ENCODE data around the gene GTPBP10. TPM values are rescaled to one million over a fixed set of nuclear protein-coding genes. Genes with fewer than 3 reads are reported as not detected.

The GTPBP10 gene
- total and polyA plus RNA-seq, 2 donors (not counting 1 experiment from before 2014, with no cell fraction given): 17.7 to 36.2 TPM

DNA sequence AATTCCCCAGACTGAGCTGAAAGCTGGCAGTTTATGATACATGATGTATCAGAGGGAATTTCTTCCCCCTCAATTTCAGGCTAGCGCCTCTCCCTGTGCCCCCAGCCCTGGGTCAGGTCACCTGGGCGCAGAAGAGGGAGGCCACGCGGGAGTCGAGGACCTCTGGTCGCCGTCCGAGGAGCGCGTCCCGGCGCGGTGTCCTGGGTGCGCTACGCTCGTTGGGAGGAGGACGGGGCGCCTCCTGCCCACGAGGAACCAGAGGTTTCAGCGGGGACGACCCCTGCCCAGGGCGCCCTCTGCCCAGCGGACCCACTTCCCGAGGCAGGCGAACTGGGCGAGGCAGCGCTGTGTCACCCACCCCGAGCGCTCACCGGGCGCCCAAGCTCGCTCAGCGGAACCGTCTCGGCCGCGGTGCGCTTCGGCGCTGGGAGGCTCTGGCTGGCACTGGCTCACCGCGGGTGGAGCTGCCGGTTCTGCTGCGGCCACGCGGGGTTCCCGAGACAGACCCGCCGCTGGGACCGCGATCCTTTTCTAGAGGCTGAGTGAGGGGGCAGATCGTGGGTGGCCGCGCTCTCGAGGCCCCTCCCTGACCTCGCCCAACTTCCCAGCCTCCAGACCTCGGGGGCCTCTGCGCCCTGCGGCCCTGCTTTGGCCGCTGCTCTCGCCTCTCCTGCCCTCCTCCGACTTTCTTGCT is 25.6 kb upstream of the GTPBP10 start, which contains the start of gene FAM237B:
Gene FAM237B (minus strand): TSS at position 504 of the 694 bp plus-strand sequence. CDS start 1,556 bp downstream, outside the sequence.
- Histone ChIP-seq H2AFZ (ENCODE audit: insufficient read depth, low read depth, low read length, poor library complexity, severe bottlenecking) (peak within 1 kb of the TSS; percentile 50), H3K27ac (ENCODE audit: low read length in 2 of 2) (no peak within 1 kb of the TSS), H3K9ac (ENCODE audit: low read length) (no peak within 1 kb of the TSS), H3K4me3 (ENCODE audit: control extremely low read depth in 1 of 5, extremely low read depth in 1 of 5, insufficient read depth in 1 of 5, low read depth in 2 of 5, low read length in 4 of 5) (no peak within 1 kb of the TSS), H3K79me2 (ENCODE audit: control insufficient read depth, insufficient read depth, low read length) (no peaks in the 10 kb centered on the region), H3K4me1 (ENCODE audit: control insufficient read depth in 2 of 2, insufficient read depth in 2 of 2, low read length in 2 of 2) (peaks cover 0 to 13% of the 10 kb centered on the region in 2 donors), H4K20me1 (ENCODE audit: control insufficient read depth, insufficient read depth, low read length, poor library complexity, severe bottlenecking) (no peaks in the 10 kb centered on the region), H3K36me3 (replicated peaks in 1 of 2; ENCODE audit: control extremely low read depth in 1 of 2, control insufficient read depth in 1 of 2, extremely low read depth in 1 of 2, insufficient read depth in 2 of 2, low read length in 1 of 2) (no peaks in the 10 kb centered on the region), H3K27me3 (replicated peaks in 1 of 4; ENCODE audit: control extremely low read depth in 1 of 4, control insufficient read depth in 3 of 4, insufficient read depth in 4 of 4, low read length in 3 of 4) (peaks cover 0 to 29% (median 26%) of the 10 kb centered on the region in 4 experiments), H3K4me2 (replicated peaks; ENCODE audit: low read depth, low read length, poor library complexity, severe bottlenecking) (peak within 1 kb of the TSS; percentile 36), H3K9me3 (ENCODE audit: control extremely low read depth in 1 of 3, control insufficient read depth in 2 of 3, insufficient read depth in 1 of 3, low read length in 2 of 3) (no peaks in the 10 kb centered on the region)
- H3K4me1 Mint-ChIP-seq: peaks cover 8% of the 10 kb centered on the region
- POLR2A ChIA-PET: no interaction called here
- CTCF ChIA-PET: no interaction called here
- peaks cover 56% of the 10 kb centered on the region for H3K27me3 Mint-ChIP-seq
- WGBS (ENCODE audit: insufficient coverage): 6% methylated on average over 59 of the region's 62 CpGs
- DNase-seq: peak; percentile 6
- H3K27ac Mint-ChIP-seq: no peak within 1 kb of the TSS
- no peak for TF ChIP-seq EZH2 (IDR thresholded peaks at IDR 0.05; ENCODE audit: borderline replicate concordance, insufficient read depth, low read depth, low read length, poor library complexity, severe bottlenecking)
- TF ChIP-seq, protein P1, sequence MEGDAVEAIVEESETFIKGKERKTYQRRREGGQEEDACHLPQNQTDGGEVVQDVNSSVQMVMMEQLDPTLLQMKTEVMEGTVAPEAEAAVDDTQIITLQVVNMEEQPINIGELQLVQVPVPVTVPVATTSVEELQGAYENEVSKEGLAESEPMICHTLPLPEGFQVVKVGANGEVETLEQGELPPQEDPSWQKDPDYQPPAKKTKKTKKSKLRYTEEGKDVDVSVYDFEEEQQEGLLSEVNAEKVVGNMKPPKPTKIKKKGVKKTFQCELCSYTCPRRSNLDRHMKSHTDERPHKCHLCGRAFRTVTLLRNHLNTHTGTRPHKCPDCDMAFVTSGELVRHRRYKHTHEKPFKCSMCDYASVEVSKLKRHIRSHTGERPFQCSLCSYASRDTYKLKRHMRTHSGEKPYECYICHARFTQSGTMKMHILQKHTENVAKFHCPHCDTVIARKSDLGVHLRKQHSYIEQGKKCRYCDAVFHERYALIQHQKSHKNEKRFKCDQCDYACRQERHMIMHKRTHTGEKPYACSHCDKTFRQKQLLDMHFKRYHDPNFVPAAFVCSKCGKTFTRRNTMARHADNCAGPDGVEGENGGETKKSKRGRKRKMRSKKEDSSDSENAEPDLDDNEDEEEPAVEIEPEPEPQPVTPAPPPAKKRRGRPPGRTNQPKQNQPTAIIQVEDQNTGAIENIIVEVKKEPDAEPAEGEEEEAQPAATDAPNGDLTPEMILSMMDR (IDR thresholded peaks at IDR 0.05): no peak
- no peak for ATAC-seq (ENCODE audit: low read depth)
- no peaks in the 10 kb centered on the region for H3K9me3 Mint-ChIP-seq (ENCODE audit: insufficient read depth)
- intact Hi-C loops (cut with micrococcal nuclease): no loop called here
- H3K4me3 Mint-ChIP-seq: peak within 1 kb of the TSS; percentile 17

DNA sequence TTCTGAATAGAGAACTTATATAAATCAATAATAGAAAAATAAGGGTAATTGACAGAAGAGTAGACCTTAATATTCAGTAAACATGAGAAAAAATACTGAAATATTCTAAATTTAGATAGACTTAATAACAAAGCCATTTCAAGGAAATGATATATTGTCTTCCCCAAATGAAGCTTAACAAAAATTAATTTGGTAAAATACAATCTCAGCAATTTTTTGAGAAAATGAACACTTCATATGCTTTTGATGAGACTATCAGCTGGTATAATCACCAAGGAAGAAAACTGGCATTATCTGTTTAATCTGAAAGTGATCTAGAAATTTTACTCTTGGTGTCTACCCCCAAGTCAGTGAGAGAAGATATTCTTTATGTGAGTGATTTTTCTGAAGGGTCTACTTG is 23.7 kb upstream of the GTPBP10 start:
- Histone ChIP-seq H3K36me3 (replicated peaks in 1 of 2; ENCODE audit: control extremely low read depth in 1 of 2, control insufficient read depth in 1 of 2, extremely low read depth in 1 of 2, insufficient read depth in 2 of 2, low read length in 1 of 2) (no peaks in the 10 kb centered on the region), H3K27ac (ENCODE audit: low read length in 2 of 2) (no peak overlapping the region), H2AFZ (ENCODE audit: insufficient read depth, low read depth, low read length, poor library complexity, severe bottlenecking) (no peak overlapping the region), H3K27me3 (replicated peaks in 1 of 4; ENCODE audit: control extremely low read depth in 1 of 4, control insufficient read depth in 3 of 4, insufficient read depth in 4 of 4, low read length in 3 of 4) (peaks cover 0 to 29% (median 26%) of the 10 kb centered on the region in 4 experiments), H3K79me2 (ENCODE audit: control insufficient read depth, insufficient read depth, low read length) (no peaks in the 10 kb centered on the region), H3K4me2 (replicated peaks; ENCODE audit: low read depth, low read length, poor library complexity, severe bottlenecking) (no peak overlapping the region), H3K4me1 (ENCODE audit: control insufficient read depth in 2 of 2, insufficient read depth in 2 of 2, low read length in 2 of 2) (peaks cover 0 to 13% of the 10 kb centered on the region in 2 donors), H4K20me1 (ENCODE audit: control insufficient read depth, insufficient read depth, low read length, poor library complexity, severe bottlenecking) (no peaks in the 10 kb centered on the region), H3K9ac (ENCODE audit: low read length) (no peak overlapping the region), H3K9me3 (ENCODE audit: control extremely low read depth in 1 of 3, control insufficient read depth in 2 of 3, insufficient read depth in 1 of 3, low read length in 2 of 3) (no peaks in the 10 kb centered on the region), H3K4me3 (ENCODE audit: control extremely low read depth in 1 of 5, extremely low read depth in 1 of 5, insufficient read depth in 1 of 5, low read depth in 2 of 5, low read length in 4 of 5) (no peak overlapping the region)
- ATAC-seq (ENCODE audit: low read depth) (no peak), DNase-seq (no peak)
- Mint-ChIP-seq H3K27ac (no peak overlapping the region), H3K9me3 (ENCODE audit: insufficient read depth) (no peaks in the 10 kb centered on the region), H3K27me3 (peaks cover 52% of the 10 kb centered on the region), H3K4me3 (no peak overlapping the region), H3K4me1 (peaks cover 8% of the 10 kb centered on the region)
- intact Hi-C loops (cut with micrococcal nuclease): no loop called here
- ChIA-PET CTCF (no interaction called here), POLR2A (no interaction called here)
- TF ChIP-seq, protein P1 (IDR thresholded peaks at IDR 0.05): no peak
- TF ChIP-seq EZH2 (IDR thresholded peaks at IDR 0.05; ENCODE audit: borderline replicate concordance, insufficient read depth, low read depth, low read length, poor library complexity, severe bottlenecking): no peak
